Esophagus muscularis mucosa (tissue), 4 donors: ENCODE data around the gene DARS1. TPM values are rescaled to one million over a fixed set of nuclear protein-coding genes. Genes with fewer than 3 reads are reported as not detected.
A peak's percentile ranks its signal among the peaks of the same experiment; 100 is the strongest.

Experiments used
- DNase-seq: peaks from one replicate; pipeline ENCODE4 v3.0.0-alpha.2; 2017; ENCODE audit errors: extremely low spot score
- H3K27ac ChIP-seq, 4 donors: fragments of 200-600 bp; sonication (generic); replicated peaks in 1 of 4; 1 replicate in 3 of 4; 2 replicates in 1 of 4; pipeline ENCODE4 v1.5.1; 2016 to 2019; ENCODE audit warnings: mild to moderate bottlenecking in 1 of 4
- H3K27me3 ChIP-seq, 4 donors: fragments of 200-600 bp; sonication (generic); one replicate each; pipeline versions ENCODE4 v1.5.1 to v1.6.0; 2016 to 2019
- H3K36me3 ChIP-seq, 4 donors: fragments of 200-600 bp; sonication (generic); one replicate each; pipeline ENCODE4 v1.5.1; 2016 to 2019
- H3K4me1 ChIP-seq, 4 donors: fragments of 200-600 bp; sonication (generic); one replicate each; pipeline ENCODE4 v1.5.1; 2016 to 2019
- H3K4me3 ChIP-seq, 4 donors: fragments of 200-600 bp; sonication (generic); 1 replicate in 2 of 4; 2 replicates in 2 of 4; pipeline ENCODE4 v1.5.1; 2016 to 2019; ENCODE audit warnings: mild to moderate bottlenecking in 4 of 4, moderate library complexity in 1 of 4
- H3K9me3 ChIP-seq, 4 donors: fragments of 200-600 bp; sonication (generic); 1 replicate in 3 of 4; 2 replicates in 1 of 4; pipeline ENCODE4 v1.5.1; 2016 to 2019
- CTCF ChIP-seq, 3 experiments: fragments of 200-600 bp in 2 of 3; fragments of 450-650 bp in 1 of 3; sonication (generic) in 2 of 3; IDR thresholded peaks; one replicate each; pipeline ENCODE4 v1.5.1; 2017 to 2019; ENCODE audit warnings: antibody characterized with exemption in 3 of 3, mild to moderate bottlenecking in 2 of 3, moderate library complexity in 1 of 3
- EP300 ChIP-seq: sonication (generic); formaldehyde crosslinking; IDR thresholded peaks from one replicate; pipeline ENCODE4 v1.6.1; 2017; ENCODE audit warnings: antibody characterized with exemption
- POLR2A ChIP-seq: fragments of 450-650 bp; IDR thresholded peaks from one replicate; pipeline ENCODE4 v1.6.1; 2017; ENCODE audit warnings: antibody characterized with exemption, moderate library complexity, mild to moderate bottlenecking, low read depth
- POLR2AphosphoS5 ChIP-seq, 2 donors: sonication (generic); formaldehyde crosslinking; IDR thresholded peaks; one replicate each; pipeline ENCODE4 v1.6.1; 2017; ENCODE audit warnings: antibody characterized with exemption in 2 of 2
- WGBS: methylation state at CpG from one replicate; pipeline ENCODE4 v1.1.5; 2018; 5-methylcytosine and 5-hydroxymethylcytosine counted together
- intact Hi-C: fragments of 100-400 bp; cut with DNase I; formaldehyde crosslinking; loops from one replicate; pipeline ENCODE4 v1.15.1; 2023
- total RNA-seq, 4 donors: library from RNA; depleted of rRNA; stranded (reverse); fragments of >200 nt; gene quantifications; one replicate each; pipeline versions ENCODE4 v1.1.0 to v1.2.1, GENCODE V29; 2016

The DARS1 gene
- total RNA-seq, 4 donors from 2014 or later: 98.8 to 129 (median 121) TPM

GRCh38 chr2:136022396-136023146 is 37.1 kb upstream of the DARS1 start:
- Histone ChIP-seq H3K27ac (no peak overlapping the region), H3K36me3 (no peaks in the 10 kb centered on the region), H3K27me3 (no peaks in the 10 kb centered on the region), H3K4me1 (peaks cover 4 to 22% (median 18%) of the 10 kb centered on the region in 4 donors), H3K4me3 (no peak overlapping the region), H3K9me3 (no peaks in the 10 kb centered on the region)
- TF ChIP-seq POLR2A (no peak), EP300 (no peak), POLR2AphosphoS5 (IDR thresholded peaks at IDR 0.05) (no peak), CTCF (IDR thresholded peaks at IDR 0.05) (no peak)
- no peak for DNase-seq
- intact Hi-C loops: no loop called here
- WGBS: 81% methylated on average over 3 of the region's 3 CpGs

- intact Hi-C loops: no loop called here
- no peaks in the 10 kb centered on the region for H3K27me3 ChIP-seq
- no peaks in the 10 kb centered on the region for H3K36me3 ChIP-seq
- H3K4me3 ChIP-seq: no peak overlapping the region
- TF ChIP-seq CTCF (IDR thresholded peaks at IDR 0.05): no peak
- TF ChIP-seq POLR2A: no peak
- TF ChIP-seq POLR2AphosphoS5 (IDR thresholded peaks at IDR 0.05): no peak
- no peaks in the 10 kb centered on the region for H3K9me3 ChIP-seq
- 95% methylated on average over 4 of the region's 4 CpGs for WGBS
- peaks cover 4 to 22% (median 18%) of the 10 kb centered on the region in 4 donors for H3K4me1 ChIP-seq
- no peak overlapping the region for H3K27ac ChIP-seq
- no peak for DNase-seq
Observed at GRCh38 chr2:136021976-136022375, 36.5 kb upstream of the DARS1 start.

- 75% methylated on average over 2 of the region's 2 CpGs for WGBS
- Histone ChIP-seq H3K27ac (no peak overlapping the region), H3K9me3 (no peaks in the 10 kb centered on the region), H3K27me3 (no peaks in the 10 kb centered on the region), H3K36me3 (no peaks in the 10 kb centered on the region), H3K4me3 (no peak overlapping the region), H3K4me1 (peaks cover 4 to 22% (median 18%) of the 10 kb centered on the region in 4 donors)
- intact Hi-C loops: no loop called here
- no peak for TF ChIP-seq POLR2A
- TF ChIP-seq EP300: no peak
- no peak for TF ChIP-seq CTCF (IDR thresholded peaks at IDR 0.05)
- TF ChIP-seq POLR2AphosphoS5 (IDR thresholded peaks at IDR 0.05): no peak
- DNase-seq: no peak
Observed at GRCh38 chr2:136021406-136021805, 36.0 kb upstream of the DARS1 start.

- peaks cover 3 to 18% (median 16%) of the 10 kb centered on the region in 4 donors for H3K4me1 ChIP-seq
- no peak overlapping the region for H3K4me3 ChIP-seq
- 95% methylated on average over 2 of the region's 2 CpGs for WGBS
- H3K36me3 ChIP-seq: no peaks in the 10 kb centered on the region
- intact Hi-C loops: no loop called here
- H3K27me3 ChIP-seq: no peaks in the 10 kb centered on the region
- no peak for DNase-seq
- H3K27ac ChIP-seq: no peak overlapping the region
- TF ChIP-seq EP300 (no peak), CTCF (IDR thresholded peaks at IDR 0.05) (no peak), POLR2AphosphoS5 (IDR thresholded peaks at IDR 0.05) (no peak), POLR2A (no peak)
- H3K9me3 ChIP-seq: no peaks in the 10 kb centered on the region
Observed at GRCh38 chr2:136020831-136021230, 35.4 kb upstream of the DARS1 start.

- Histone ChIP-seq H3K27ac (peak overlapping the region in 3 of 4 donors; percentile 7 to 36 (median 31)), H3K4me1 (peaks cover 2 to 10% (median 8%) of the 10 kb centered on the region in 4 donors), H3K27me3 (no peaks in the 10 kb centered on the region), H3K9me3 (no peaks in the 10 kb centered on the region), H3K36me3 (no peaks in the 10 kb centered on the region), H3K4me3 (no peak overlapping the region)
- DNase-seq: no peak
- intact Hi-C loops: no loop called here
- TF ChIP-seq EP300 (no peak), POLR2AphosphoS5 (IDR thresholded peaks at IDR 0.05) (no peak), POLR2A (no peak), CTCF (IDR thresholded peaks at IDR 0.05) (no peak)
- 72% methylated on average over 8 of the region's 8 CpGs for WGBS
Observed at GRCh38 chr2:136019825-136020224, 34.4 kb upstream of the DARS1 start.
